Activated T-helper 17 cell treated with anti-CD3 and anti-CD28 coated beads, Interleukin-2, amount 50 U/mL, for 72 hours (primary cell): ENCODE data around the gene CNN3. TPM values are rescaled to one million over a fixed set of nuclear protein-coding genes. Genes with fewer than 3 reads are reported as not detected.

Experiments used
- ATAC-seq: fragments of 150-1000 bp; cut with Tn5 transposase; replicated peaks from 2 replicates; pipeline ENCODE4 v1.10.0; 2021; ENCODE audit warnings: mild to moderate bottlenecking, moderate library complexity
- H3K27ac Mint-ChIP-seq: one replicate; pipeline ENCODE4 v1.8.0; 2022; ENCODE audit warnings: mixed read lengths
- H3K27me3 Mint-ChIP-seq: one replicate; pipeline ENCODE4 v1.8.0; 2022; ENCODE audit warnings: mixed read lengths
- H3K36me3 Mint-ChIP-seq: one replicate; pipeline ENCODE4 v1.8.0; 2022; ENCODE audit warnings: low read depth, mild to moderate bottlenecking, mixed read lengths
- H3K4me1 Mint-ChIP-seq: one replicate; pipeline ENCODE4 v1.8.0; 2022; ENCODE audit warnings: mixed read lengths
- H3K4me3 Mint-ChIP-seq: one replicate; pipeline ENCODE4 v1.8.0; 2022; ENCODE audit warnings: mild to moderate bottlenecking, mixed read lengths
- H3K9me3 Mint-ChIP-seq: one replicate; pipeline ENCODE4 v1.8.0; 2022; ENCODE audit warnings: mixed read lengths
- total RNA-seq, 2 donors: library from RNA; stranded (reverse); gene quantifications; one replicate each; pipeline ENCODE4 v1.2.3, GENCODE V29; 2022

CNN3 gene
- total RNA-seq, 2 donors from 2014 or later, result 0.24 to 0.93 TPM

DNA sequence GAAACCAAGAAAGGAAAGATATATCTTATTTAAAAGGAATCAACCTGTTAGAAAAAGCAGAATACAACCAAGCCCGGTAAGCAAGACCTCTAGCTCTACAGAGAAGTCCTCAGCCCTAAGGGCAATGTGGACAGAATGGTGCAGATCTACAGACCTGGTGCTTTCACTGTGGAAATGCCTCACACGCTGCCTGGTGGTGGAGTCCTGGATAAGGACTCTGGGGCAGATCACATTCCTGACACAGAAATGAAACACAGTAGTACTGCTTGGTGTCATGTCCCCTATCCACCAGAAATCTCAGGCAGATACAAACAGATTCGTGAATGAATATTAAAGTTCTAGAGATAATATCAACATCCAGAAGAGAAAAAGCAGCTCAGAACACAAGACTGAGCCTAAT lies 6.8 kb downstream of the CNN3 start:
- H3K27me3 Mint-ChIP-seq, result peaks cover 34% of the 10 kb centered on the region
- H3K9me3 Mint-ChIP-seq, result no peaks in the 10 kb centered on the region
- H3K36me3 Mint-ChIP-seq, result no peaks in the 10 kb centered on the region
- H3K4me1 Mint-ChIP-seq, result no peaks in the 10 kb centered on the region
- no peak overlapping the region for H3K4me3 Mint-ChIP-seq
- ATAC-seq, result no peak
- no peak overlapping the region for H3K27ac Mint-ChIP-seq

DNA sequence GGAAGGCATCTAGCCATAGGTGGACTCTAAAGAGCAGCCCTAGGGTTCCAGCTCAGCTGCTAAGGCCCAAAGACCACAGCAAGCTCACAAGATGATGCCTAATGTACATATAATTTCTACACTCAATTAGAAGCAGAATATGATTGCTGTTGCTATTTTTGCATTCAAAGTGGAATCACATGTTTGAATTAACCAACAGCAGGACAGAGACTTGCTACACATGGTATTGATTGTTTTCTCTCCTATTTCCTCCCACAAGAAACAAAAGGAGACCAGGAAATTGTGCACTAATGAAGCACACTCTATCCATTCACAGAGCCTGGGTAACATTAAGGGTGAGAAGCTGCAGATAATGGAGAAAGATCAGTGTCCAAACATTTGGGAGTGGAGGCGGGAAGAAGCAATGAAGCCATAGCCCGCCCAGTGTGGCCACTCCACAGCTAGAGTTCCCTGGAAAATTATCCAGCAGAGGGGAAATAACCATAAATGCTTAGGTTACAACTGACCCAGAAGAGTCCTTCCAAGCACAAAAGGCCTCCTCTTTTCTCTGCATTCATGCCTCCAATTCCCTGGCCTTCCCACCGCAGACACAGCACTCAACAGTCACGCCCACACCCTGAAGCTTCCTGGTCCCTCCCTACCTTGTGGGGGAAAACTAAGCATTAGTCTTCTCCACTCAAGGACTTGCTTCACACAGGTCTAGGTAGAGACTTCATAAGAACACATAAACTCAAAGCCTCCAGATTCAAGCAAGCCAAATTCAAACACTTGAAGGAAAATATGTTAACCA lies 7.5 kb downstream of the CNN3 start:
- no peaks in the 10 kb centered on the region for H3K4me1 Mint-ChIP-seq
- H3K9me3 Mint-ChIP-seq, result no peaks in the 10 kb centered on the region
- H3K36me3 Mint-ChIP-seq, result no peaks in the 10 kb centered on the region
- ATAC-seq, result no peak
- H3K27ac Mint-ChIP-seq, result no peak overlapping the region
- peaks cover 29% of the 10 kb centered on the region for H3K27me3 Mint-ChIP-seq
- no peak overlapping the region for H3K4me3 Mint-ChIP-seq

DNA sequence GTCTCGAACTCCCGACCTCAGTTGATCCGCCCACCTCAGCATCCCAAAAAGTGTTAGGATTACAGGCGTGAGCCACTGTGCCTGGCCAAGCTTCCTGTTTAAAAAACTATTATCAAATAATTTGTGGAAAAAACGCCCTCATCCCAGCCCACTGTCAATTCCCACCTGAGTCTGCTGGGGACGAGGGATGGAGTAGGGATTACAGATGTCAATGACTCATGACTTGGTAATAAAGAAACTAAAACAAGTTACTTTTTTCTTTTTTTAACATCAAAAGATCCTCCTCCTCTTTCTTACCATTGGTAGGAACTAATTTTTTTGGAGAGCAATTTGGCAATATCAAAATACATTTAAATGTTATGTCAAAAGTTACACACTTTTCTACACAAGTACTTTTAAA lies 9.7 kb downstream of the CNN3 start:
- Mint-ChIP-seq H3K27ac (no peak overlapping the region), H3K4me3 (no peak overlapping the region), H3K27me3 (peaks cover 21% of the 10 kb centered on the region), H3K9me3 (no peaks in the 10 kb centered on the region), H3K36me3 (no peaks in the 10 kb centered on the region), H3K4me1 (no peaks in the 10 kb centered on the region)
- ATAC-seq, result no peak

- no peak overlapping the region for H3K4me3 Mint-ChIP-seq
- H3K9me3 Mint-ChIP-seq, result peaks cover 3% of the 10 kb centered on the region
- no peak overlapping the region for H3K27ac Mint-ChIP-seq
- no peaks in the 10 kb centered on the region for H3K36me3 Mint-ChIP-seq
- peaks cover 5% of the 10 kb centered on the region for H3K4me1 Mint-ChIP-seq
- ATAC-seq, result no peak
- peaks cover 28% of the 10 kb centered on the region for H3K27me3 Mint-ChIP-seq
Observed at GRCh38 chr1:94912263-94913184, 14.4 kb downstream of the CNN3 start.

- H3K4me1 Mint-ChIP-seq, result peaks cover 5% of the 10 kb centered on the region
Observed at GRCh38 chr1:94909486-94909885, 17.4 kb downstream of the CNN3 start.

GRCh38 chr1:94908965-94909364 lies 17.9 kb downstream of the CNN3 start:
- no peak for ATAC-seq

More at GRCh38 chr1:94909486-94909885, 17.4 kb downstream of the CNN3 start:
- no peaks in the 10 kb centered on the region for H3K36me3 Mint-ChIP-seq
- H3K27ac Mint-ChIP-seq, result no peak overlapping the region
- ATAC-seq, result no peak
- H3K27me3 Mint-ChIP-seq, result peaks cover 21% of the 10 kb centered on the region
- no peak overlapping the region for H3K4me3 Mint-ChIP-seq
- H3K9me3 Mint-ChIP-seq, result peaks cover 3% of the 10 kb centered on the region

GRCh38 chr1:94908190-94908589 lies 18.7 kb downstream of the CNN3 start:
- H3K9me3 Mint-ChIP-seq, result peaks cover 3% of the 10 kb centered on the region
- H3K27ac Mint-ChIP-seq, result no peak overlapping the region
- no peaks in the 10 kb centered on the region for H3K36me3 Mint-ChIP-seq
- no peak for ATAC-seq
- H3K4me1 Mint-ChIP-seq, result peaks cover 5% of the 10 kb centered on the region
- H3K4me3 Mint-ChIP-seq, result no peak overlapping the region
- peaks cover 17% of the 10 kb centered on the region for H3K27me3 Mint-ChIP-seq

More at GRCh38 chr1:94908965-94909364, 17.9 kb downstream of the CNN3 start:
- Mint-ChIP-seq H3K9me3 (peaks cover 3% of the 10 kb centered on the region), H3K27ac (no peak overlapping the region), H3K4me3 (no peak overlapping the region), H3K36me3 (no peaks in the 10 kb centered on the region), H3K4me1 (peaks cover 5% of the 10 kb centered on the region), H3K27me3 (peaks cover 17% of the 10 kb centered on the region)

- H3K4me1 Mint-ChIP-seq, result peaks cover 5% of the 10 kb centered on the region
- no peak overlapping the region for H3K4me3 Mint-ChIP-seq
- H3K27ac Mint-ChIP-seq, result no peak overlapping the region
- no peak for ATAC-seq
- no peaks in the 10 kb centered on the region for H3K36me3 Mint-ChIP-seq
- peaks cover 3% of the 10 kb centered on the region for H3K9me3 Mint-ChIP-seq
- H3K27me3 Mint-ChIP-seq, result peaks cover 17% of the 10 kb centered on the region
Observed at GRCh38 chr1:94907136-94907535, 19.8 kb downstream of the CNN3 start.

- Mint-ChIP-seq H3K4me3 (no peak overlapping the region), H3K27ac (no peak overlapping the region), H3K27me3 (peaks cover 17% of the 10 kb centered on the region), H3K9me3 (peaks cover 3% of the 10 kb centered on the region), H3K36me3 (no peaks in the 10 kb centered on the region), H3K4me1 (peaks cover 5% of the 10 kb centered on the region)
- ATAC-seq, result no peak
Observed at GRCh38 chr1:94906382-94906781, 20.5 kb downstream of the CNN3 start.

DNA sequence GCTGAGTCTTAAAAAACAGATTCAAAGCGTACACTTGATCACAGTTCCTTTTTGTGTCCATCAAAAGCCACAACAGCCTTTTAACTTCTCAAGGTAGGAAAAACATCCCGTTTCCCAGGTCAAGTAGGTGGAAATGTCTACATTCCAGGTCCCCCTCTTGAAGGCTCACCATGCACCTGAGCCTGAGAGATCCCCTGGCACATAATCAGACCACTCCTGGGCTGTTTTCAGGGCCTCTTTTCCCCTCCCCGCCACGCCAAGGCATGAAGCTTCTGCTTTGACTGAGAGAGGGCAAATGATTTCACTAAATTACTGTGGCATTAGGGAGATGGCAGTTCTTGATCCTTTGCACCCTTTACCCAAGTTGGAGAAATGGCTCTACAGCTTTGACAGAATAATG lies 21.7 kb downstream of the CNN3 start:
- no peak overlapping the region for H3K27ac Mint-ChIP-seq
- H3K27me3 Mint-ChIP-seq, result peaks cover 9% of the 10 kb centered on the region
- no peaks in the 10 kb centered on the region for H3K36me3 Mint-ChIP-seq
- H3K9me3 Mint-ChIP-seq, result peaks cover 3% of the 10 kb centered on the region
- H3K4me3 Mint-ChIP-seq, result no peak overlapping the region
- peaks cover 5% of the 10 kb centered on the region for H3K4me1 Mint-ChIP-seq
- ATAC-seq, result no peak

DNA sequence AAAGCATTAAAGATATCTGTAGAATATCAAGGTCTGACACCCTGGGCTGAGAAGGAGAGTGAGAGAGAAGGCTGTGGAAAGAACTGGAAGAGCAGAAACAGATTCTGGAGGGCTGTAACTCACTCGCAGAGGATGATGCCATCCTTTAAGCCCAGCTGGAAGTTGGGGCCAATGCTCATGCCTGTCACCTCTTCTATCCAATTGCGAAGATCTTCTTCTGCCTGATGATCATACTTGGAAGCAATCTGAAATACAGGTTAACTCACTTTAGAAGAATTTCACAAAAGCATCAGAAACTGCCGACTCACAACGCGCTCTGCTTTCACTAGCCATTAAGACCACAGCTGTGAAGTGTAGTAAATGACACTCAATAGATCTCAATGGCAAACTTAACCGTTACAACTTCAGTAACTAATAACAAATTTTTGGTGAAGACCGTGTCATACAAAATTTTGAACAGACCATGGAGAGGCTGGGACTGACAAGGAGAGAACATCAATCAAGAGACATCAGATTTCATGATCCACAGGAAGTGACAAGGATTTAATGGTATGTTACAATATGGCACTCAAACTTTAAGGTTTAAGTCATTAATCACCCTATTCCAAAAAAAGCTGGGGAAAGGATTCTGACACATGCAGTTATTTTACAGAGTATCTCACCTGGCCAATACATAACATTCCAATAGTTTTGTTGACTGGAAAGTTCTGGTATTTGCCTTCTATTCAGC lies 23.5 kb downstream of the CNN3 start:
- H3K27me3 Mint-ChIP-seq, result peaks cover 5% of the 10 kb centered on the region
- ATAC-seq, result no peak
- H3K27ac Mint-ChIP-seq, result no peak overlapping the region
- H3K4me1 Mint-ChIP-seq, result no peaks in the 10 kb centered on the region
- peaks cover 3% of the 10 kb centered on the region for H3K9me3 Mint-ChIP-seq
- no peak overlapping the region for H3K4me3 Mint-ChIP-seq
- H3K36me3 Mint-ChIP-seq, result no peaks in the 10 kb centered on the region

GRCh38 chr1:94901841-94902240 lies 25.1 kb downstream of the CNN3 start:
- no peaks in the 10 kb centered on the region for H3K27me3 Mint-ChIP-seq
- no peak overlapping the region for H3K4me3 Mint-ChIP-seq
- H3K4me1 Mint-ChIP-seq, result no peaks in the 10 kb centered on the region
- ATAC-seq, result no peak
- no peaks in the 10 kb centered on the region for H3K9me3 Mint-ChIP-seq
- no peak overlapping the region for H3K27ac Mint-ChIP-seq
- H3K36me3 Mint-ChIP-seq, result no peaks in the 10 kb centered on the region

GRCh38 chr1:94899756-94900155 lies 27.2 kb downstream of the CNN3 start:
- ATAC-seq, result no peak
- Mint-ChIP-seq H3K9me3 (no peaks in the 10 kb centered on the region), H3K36me3 (no peaks in the 10 kb centered on the region), H3K4me3 (no peak overlapping the region), H3K27me3 (no peaks in the 10 kb centered on the region), H3K27ac (no peak overlapping the region), H3K4me1 (no peaks in the 10 kb centered on the region)
